Vagina (tissue), 2 donors: ENCODE results near the gene STT3B.

Experiments used
- CTCF ChIP-seq, 3 experiments: fragments of 450-650 bp in 2 of 3; fragments of 200-600 bp in 1 of 3; sonication (generic) in 1 of 3; IDR thresholded peaks; one replicate each; pipeline ENCODE4 v1.5.1; 2017 to 2019; ENCODE audit warnings: antibody characterized with exemption in 3 of 3, mild to moderate bottlenecking in 2 of 3, moderate library complexity in 2 of 3
- POLR2A ChIP-seq, 2 donors: fragments of 450-650 bp; IDR thresholded peaks; one replicate each; pipeline ENCODE4 v1.6.1; 2017; ENCODE audit warnings: antibody characterized with exemption in 2 of 2, mild to moderate bottlenecking in 2 of 2, moderate library complexity in 2 of 2
- POLR2AphosphoS5 ChIP-seq, 2 donors: sonication (generic); formaldehyde crosslinking; IDR thresholded peaks; one replicate each; pipeline ENCODE4 v1.9.0; 2017; ENCODE audit warnings: antibody characterized with exemption in 2 of 2, mild to moderate bottlenecking in 2 of 2, low read depth in 1 of 2; ENCODE audit not compliant: insufficient read depth in 1 of 2

GRCh38 chr3:31680072-31680870 lies 147.5 kb downstream of the STT3B start:
- TF ChIP-seq CTCF (IDR thresholded peaks at IDR 0.05) (no peak), POLR2AphosphoS5 (IDR thresholded peaks at IDR 0.05; ENCODE audit: insufficient read depth in 1 of 2, low read depth in 1 of 2) (no peak), POLR2A (IDR thresholded peaks at IDR 0.05) (no peak)
